HG02943 (cell line): ENCODE results near the gene RBX1.
A peak's percentile ranks its signal among the peaks of the same experiment; 100 is the strongest.
"Not testable (repeated sequence)": the region's sequence is repeated elsewhere in the genome, so short reads cannot be mapped to it uniquely, and the experiment has no call there.

Source experiments
- ATAC-seq: cut with Tn5 transposase; IDR thresholded peaks from one replicate; pipeline ENCODE4 v1.9.1; 2021; ENCODE audit warnings: mild to moderate bottlenecking, low read depth, moderate library complexity; ENCODE audit not compliant: unreplicated experiment

RBX1 gene

GRCh38 chr22:40950962-40951794 lies at the start of gene RBX1:
RBX1 (plus strand) TSS chr22:40951378; CDS start chr22:40951399, 21 bp downstream.
- ATAC-seq: peak; percentile 84

GRCh38 chr22:40904101-40904500 lies 47.1 kb upstream of the RBX1 start:
- ATAC-seq: no peak

- ATAC-seq: no peak
Measured at GRCh38 chr22:40908895-40909294, 42.3 kb upstream of the RBX1 start.

- no peak for ATAC-seq
Measured at GRCh38 chr22:40911772-40912171, 39.4 kb upstream of the RBX1 start.

GRCh38 chr22:40912987-40913386 lies 38.2 kb upstream of the RBX1 start:
- not testable (repeated sequence) for ATAC-seq

GRCh38 chr22:40919446-40919845 lies 31.7 kb upstream of the RBX1 start:
- ATAC-seq: no peak

- no peak for ATAC-seq
Measured at GRCh38 chr22:40920526-40920925, 30.7 kb upstream of the RBX1 start.

- no peak for ATAC-seq
Measured at GRCh38 chr22:40922484-40923303, 28.5 kb upstream of the RBX1 start.

GRCh38 chr22:40928657-40929056 lies 22.5 kb upstream of the RBX1 start:
- ATAC-seq: no peak

GRCh38 chr22:40932396-40932795 lies 18.8 kb upstream of the RBX1 start:
- ATAC-seq: no peak

- ATAC-seq: no peak
Measured at GRCh38 chr22:40939202-40939601, 12.0 kb upstream of the RBX1 start.

GRCh38 chr22:40951795-40952605 lies 822 bp downstream of the RBX1 start:
- ATAC-seq: no peak

GRCh38 chr22:40953471-40953870 lies 2.3 kb downstream of the RBX1 start:
- no peak for ATAC-seq

GRCh38 chr22:40954113-40954512 lies 2.9 kb downstream of the RBX1 start:
- no peak for ATAC-seq

- ATAC-seq: no peak
Measured at GRCh38 chr22:40955571-40955970, 4.4 kb downstream of the RBX1 start.

- no peak for ATAC-seq
Measured at GRCh38 chr22:40957601-40958000, 6.4 kb downstream of the RBX1 start.

GRCh38 chr22:40958299-40958698 lies 7.1 kb downstream of the RBX1 start:
- ATAC-seq: no peak

GRCh38 chr22:40960145-40960544 lies 9.0 kb downstream of the RBX1 start:
- no peak for ATAC-seq

- no peak for ATAC-seq
Measured at GRCh38 chr22:40965936-40966725, 15.0 kb downstream of the RBX1 start.

GRCh38 chr22:40966726-40967085 lies 15.5 kb downstream of the RBX1 start:
- ATAC-seq: no peak
